Coronary artery (tissue), 2 donors: ENCODE data around the gene RETREG1.
A peak's percentile ranks its signal among the peaks of the same experiment; 100 is the strongest.

Experiments used
- DNase-seq: peaks from one replicate; pipeline ENCODE4 v3.0.0-alpha.2; 2017; ENCODE audit warnings: low spot score
- H3K27ac ChIP-seq, 2 donors: fragments of 200-600 bp; sonication (generic); one replicate each; pipeline ENCODE4 v1.5.1; 2016 to 2019
- H3K4me3 ChIP-seq: fragments of 200-600 bp; sonication (generic); 2 replicates; pipeline ENCODE4 v1.5.1; 2016; ENCODE audit warnings: mild to moderate bottlenecking, moderate library complexity
- CTCF ChIP-seq: fragments of 200-600 bp; sonication (generic); IDR thresholded peaks from one replicate; pipeline ENCODE4 v1.5.1; 2019; ENCODE audit warnings: antibody characterized with exemption

RETREG1 gene

GRCh38 chr5:16582081-16582480, 34.7 kb downstream of the RETREG1 start:
- Histone ChIP-seq H3K27ac (no peak overlapping the region), H3K4me3 (no peak overlapping the region)
- no peak for DNase-seq
- no peak for TF ChIP-seq CTCF

- H3K27ac ChIP-seq = no peak overlapping the region
- no peak for TF ChIP-seq CTCF
- no peak overlapping the region for H3K4me3 ChIP-seq
- DNase-seq = no peak
Observed at GRCh38 chr5:16580382-16580781, 36.4 kb downstream of the RETREG1 start.

GRCh38 chr5:16579142-16579847, 37.5 kb downstream of the RETREG1 start:
- no peak for TF ChIP-seq CTCF
- no peak overlapping the region for H3K4me3 ChIP-seq
- DNase-seq = no peak
- no peak overlapping the region for H3K27ac ChIP-seq

- Histone ChIP-seq H3K27ac (no peak overlapping the region), H3K4me3 (no peak overlapping the region)
- TF ChIP-seq CTCF = no peak
- no peak for DNase-seq
Observed at GRCh38 chr5:16578474-16578883, 38.3 kb downstream of the RETREG1 start.

- DNase-seq = no peak
- Histone ChIP-seq H3K27ac (no peak overlapping the region), H3K4me3 (no peak overlapping the region)
- no peak for TF ChIP-seq CTCF
Observed at GRCh38 chr5:16577677-16578076, 39.1 kb downstream of the RETREG1 start.

GRCh38 chr5:16574789-16575721, 41.7 kb downstream of the RETREG1 start:
- H3K4me3 ChIP-seq = no peak overlapping the region
- no peak for TF ChIP-seq CTCF
- peak overlapping the region; percentile 14 to 42 for H3K27ac ChIP-seq
- no peak for DNase-seq
